Karpas-422 (cell line): ENCODE results near the gene SLFN14. TPM values are rescaled to one million over a fixed set of nuclear protein-coding genes. Genes with fewer than 3 reads are reported as not detected.

Experiments used
- DNase-seq: peaks from one replicate; pipeline ENCODE4 v3.0.0-alpha.2; 2015
- H2AFZ ChIP-seq: fragments of 200-600 bp; sonication (generic); 2 replicates; pipeline ENCODE4 v1.6.1; 2014; ENCODE audit warnings: antibody characterized with exemption, low read length, mixed read lengths
- H3K27ac ChIP-seq: fragments of 200-600 bp; sonication (generic); 2 replicates; pipeline ENCODE4 v1.5.1; 2014; ENCODE audit warnings: mild to moderate bottlenecking, low read length, moderate library complexity
- H3K27me3 ChIP-seq: fragments of 200-600 bp; sonication (generic); 2 replicates; pipeline ENCODE4 v1.6.1; 2014; ENCODE audit warnings: low read length, mixed read lengths
- H3K36me3 ChIP-seq: fragments of 200-600 bp; sonication (generic); 2 replicates; pipeline ENCODE4 v1.6.1; 2014; ENCODE audit warnings: low read length, mixed read lengths; ENCODE audit not compliant: insufficient read depth
- H3K4me1 ChIP-seq: fragments of 200-600 bp; sonication (generic); 2 replicates; pipeline ENCODE4 v1.6.1; 2014; ENCODE audit warnings: mild to moderate bottlenecking, low read length, mixed read lengths
- H3K4me2 ChIP-seq: fragments of 200-600 bp; sonication (generic); 2 replicates; pipeline ENCODE4 v1.6.1; 2014; ENCODE audit warnings: low read length, low read depth, mild to moderate bottlenecking; ENCODE audit not compliant: poor library complexity, severe bottlenecking
- H3K4me3 ChIP-seq: fragments of 200-600 bp; sonication (generic); 2 replicates; pipeline ENCODE4 v1.5.1; 2014; ENCODE audit warnings: mild to moderate bottlenecking, antibody characterized with exemption, low read length, mixed read lengths
- H3K79me2 ChIP-seq: fragments of 200-600 bp; sonication (generic); 2 replicates; pipeline ENCODE4 v1.6.1; 2014; ENCODE audit warnings: mild to moderate bottlenecking, low read length, mixed read lengths
- H3K9ac ChIP-seq: fragments of 200-600 bp; sonication (generic); 2 replicates; pipeline ENCODE4 v1.6.0; 2014; ENCODE audit warnings: low read length
- H3K9me2 ChIP-seq: fragments of 200-600 bp; sonication (generic), shearing (Covaris generic); replicated peaks from 2 replicates; pipeline ENCODE4 v1.6.0; 2014; ENCODE audit warnings: mild to moderate bottlenecking, low read length, moderate library complexity; ENCODE audit not compliant: insufficient read depth
- H3K9me3 ChIP-seq: fragments of 300-700, 200-600 bp; sonication (generic); 2 replicates; pipeline ENCODE4 v1.6.1; 2014; ENCODE audit warnings: low read length, mixed read lengths
- H4K20me1 ChIP-seq: fragments of 200-600 bp; sonication (generic); 2 replicates; pipeline ENCODE4 v1.6.1; 2014; ENCODE audit warnings: mild to moderate bottlenecking, antibody characterized with exemption, low read length, low read depth; ENCODE audit not compliant: insufficient read depth
- total RNA-seq: library from RNA; depleted of rRNA; stranded (reverse); fragments of >200 nt; shearing (Covaris generic); gene quantifications from 2 replicates; pipeline ENCODE4 v1.2.3, GENCODE V29; 2014; ENCODE audit warnings: low replicate concordance

The SLFN14 gene
- total RNA-seq, 1 experiment from 2014 or later, result not detected

- Histone ChIP-seq H3K9me3 (no peaks in the 10 kb centered on the region), H3K4me1 (peaks cover 24% of the 10 kb centered on the region), H3K4me3 (peak overlapping the region; percentile 85), H3K79me2 (peaks cover 60% of the 10 kb centered on the region), H3K4me2 (peak overlapping the region; percentile 90), H4K20me1 (no peaks in the 10 kb centered on the region), H3K9me2 (no peaks in the 10 kb centered on the region), H3K36me3 (no peaks in the 10 kb centered on the region; the same call in 1 of the 2 replicates), H2AFZ (no peak overlapping the region), H3K27ac (peak overlapping the region; percentile 21; the same call in 1 of the 2 replicates), H3K27me3 (no peaks in the 10 kb centered on the region), H3K9ac (peak overlapping the region; percentile 81)
- no peak for DNase-seq
Observed at GRCh38 chr17:35588196-35588920, 27.7 kb upstream of the SLFN14 start.

- no peaks in the 10 kb centered on the region for H3K27me3 ChIP-seq
- peaks cover 24% of the 10 kb centered on the region for H3K4me1 ChIP-seq
- H3K4me2 ChIP-seq, result peak within 1 kb of the TSS; percentile 90
- no peaks in the 10 kb centered on the region for H3K9me2 ChIP-seq
- H3K4me3 ChIP-seq, result peak within 1 kb of the TSS; percentile 85
- H3K27ac ChIP-seq, result peak within 1 kb of the TSS; percentile 71
- no peaks in the 10 kb centered on the region; the same call in 1 of the 2 replicates for H3K36me3 ChIP-seq
- H2AFZ ChIP-seq, result peak within 1 kb of the TSS; percentile 63
- no peaks in the 10 kb centered on the region for H4K20me1 ChIP-seq
- peak; percentile 98 for DNase-seq
- peak within 1 kb of the TSS; percentile 81 for H3K9ac ChIP-seq
- H3K9me3 ChIP-seq, result no peaks in the 10 kb centered on the region
- peaks cover 50% of the 10 kb centered on the region for H3K79me2 ChIP-seq
Observed at GRCh38 chr17:35587074-35587961, 26.7 kb upstream of the SLFN14 start, which contains the start of gene AP2B1. TSS of gene AP2B1 (plus strand) at chr17:35587322. CDS start at chr17:35594031, 6,709 bp downstream.

- no peaks in the 10 kb centered on the region for H3K9me3 ChIP-seq
- no peak for DNase-seq
- peak overlapping the region; percentile 81 for H3K9ac ChIP-seq
- H3K4me2 ChIP-seq, result peak overlapping the region; percentile 90
- H3K36me3 ChIP-seq, result no peaks in the 10 kb centered on the region; the same call in 1 of the 2 replicates
- peak overlapping the region; percentile 85 for H3K4me3 ChIP-seq
- peaks cover 43% of the 10 kb centered on the region for H3K79me2 ChIP-seq
- H4K20me1 ChIP-seq, result no peaks in the 10 kb centered on the region
- no peaks in the 10 kb centered on the region for H3K9me2 ChIP-seq
- H3K27ac ChIP-seq, result peak overlapping the region; percentile 71
- H2AFZ ChIP-seq, result peak overlapping the region; percentile 63; the same call in 1 of the 2 replicates
- peaks cover 24% of the 10 kb centered on the region for H3K4me1 ChIP-seq
- no peaks in the 10 kb centered on the region for H3K27me3 ChIP-seq
Observed at GRCh38 chr17:35586569-35587073, 26.0 kb upstream of the SLFN14 start.

GRCh38 chr17:35584061-35584460 is 23.4 kb upstream of the SLFN14 start:
- H3K9me3 ChIP-seq, result no peaks in the 10 kb centered on the region
- H3K27ac ChIP-seq, result no peak overlapping the region
- peaks cover 21% of the 10 kb centered on the region for H3K79me2 ChIP-seq
- no peak overlapping the region for H3K4me3 ChIP-seq
- no peak overlapping the region for H3K9ac ChIP-seq
- no peak overlapping the region for H3K4me2 ChIP-seq
- no peak for DNase-seq
- no peaks in the 10 kb centered on the region for H3K27me3 ChIP-seq
- H4K20me1 ChIP-seq, result no peaks in the 10 kb centered on the region
- no peaks in the 10 kb centered on the region for H3K36me3 ChIP-seq
- peaks cover 25% of the 10 kb centered on the region for H3K4me1 ChIP-seq
- H2AFZ ChIP-seq, result 0 out of 2 replicates have a peak overlapping the region, but pooled peaks have one; percentile 15
- H3K9me2 ChIP-seq, result no peaks in the 10 kb centered on the region

GRCh38 chr17:35578929-35579432 is 18.4 kb upstream of the SLFN14 start:
- Histone ChIP-seq H3K27me3 (no peaks in the 10 kb centered on the region), H3K4me3 (peak overlapping the region; percentile 86), H3K27ac (peak overlapping the region; percentile 72), H3K9me2 (no peaks in the 10 kb centered on the region), H3K4me1 (peaks cover 28% of the 10 kb centered on the region), H2AFZ (peak overlapping the region; percentile 40; the same call in 1 of the 2 replicates), H4K20me1 (no peaks in the 10 kb centered on the region), H3K9me3 (no peaks in the 10 kb centered on the region), H3K36me3 (peaks cover 18% of the 10 kb centered on the region; the same call in 1 of the 2 replicates), H3K9ac (peak overlapping the region; percentile 90), H3K4me2 (peak overlapping the region; percentile 97), H3K79me2 (peaks cover 21% of the 10 kb centered on the region)
- DNase-seq, result peak; percentile 64

- peak within 1 kb of the TSS; percentile 86 for H3K4me3 ChIP-seq
Observed at GRCh38 chr17:35578197-35578928, 17.7 kb upstream of the SLFN14 start, which contains the start of gene PEX12. TSS of gene PEX12 (minus strand) at chr17:35578571. CDS start at chr17:35578021, 550 bp downstream.

GRCh38 chr17:35577830-35578196 is 17.2 kb upstream of the SLFN14 start:
- peak overlapping the region; percentile 86 for H3K4me3 ChIP-seq
- peak; percentile 58 for DNase-seq

More at GRCh38 chr17:35578197-35578928, 17.7 kb upstream of the SLFN14 start, which contains the start of gene PEX12:
- H3K9me2 ChIP-seq, result no peaks in the 10 kb centered on the region
- H3K27me3 ChIP-seq, result no peaks in the 10 kb centered on the region
- DNase-seq, result peak; percentile 98
- no peaks in the 10 kb centered on the region for H4K20me1 ChIP-seq
- H3K4me2 ChIP-seq, result peak within 1 kb of the TSS; percentile 97
- peak within 1 kb of the TSS; percentile 90 for H3K9ac ChIP-seq
- H3K79me2 ChIP-seq, result peaks cover 21% of the 10 kb centered on the region
- H3K27ac ChIP-seq, result peak within 1 kb of the TSS; percentile 72
- peak within 1 kb of the TSS; percentile 40; the same call in 1 of the 2 replicates for H2AFZ ChIP-seq
- H3K9me3 ChIP-seq, result no peaks in the 10 kb centered on the region
- H3K36me3 ChIP-seq, result peaks cover 18% of the 10 kb centered on the region; the same call in 1 of the 2 replicates
- H3K4me1 ChIP-seq, result peaks cover 28% of the 10 kb centered on the region

More at GRCh38 chr17:35577830-35578196, 17.2 kb upstream of the SLFN14 start:
- Histone ChIP-seq H3K79me2 (peaks cover 21% of the 10 kb centered on the region), H3K27ac (peak overlapping the region; percentile 45; the same call in 1 of the 2 replicates), H3K9me2 (no peaks in the 10 kb centered on the region), H3K27me3 (no peaks in the 10 kb centered on the region), H3K4me2 (peak overlapping the region; percentile 97), H3K9ac (peak overlapping the region; percentile 90), H3K36me3 (peaks cover 18% of the 10 kb centered on the region; the same call in 1 of the 2 replicates), H4K20me1 (no peaks in the 10 kb centered on the region), H2AFZ (peak overlapping the region; percentile 11; the same call in 1 of the 2 replicates), H3K9me3 (no peaks in the 10 kb centered on the region), H3K4me1 (peaks cover 28% of the 10 kb centered on the region)
